HEK293 (cell line): ENCODE results near the gene SERPINB5.

Source experiments
- CTCF ChIA-PET: fragments of 350-600 bp; formaldehyde crosslinking; extraction: SDS; loops from one replicate; lab custom pipeline; 2021; ENCODE audit warnings: antibody characterized with exemption; lab: Yijun Ruan, JAX
- POLR2A ChIA-PET: fragments of 300-600 bp; formaldehyde crosslinking; extraction: SDS; loops from one replicate; lab custom pipeline; 2020; ENCODE audit warnings: antibody characterized with exemption, inconsistent platforms; lab: Yijun Ruan, JAX
- H3K27ac ChIP-seq: fragments of 200-500 bp; sonication (Bioruptor generic); 2 replicates; pipeline ENCODE4 v1.5.1; 2014; ENCODE audit warnings: low read depth, low read length, control low read depth, inconsistent platforms; ENCODE audit errors: extremely low read depth
- H3K36me3 ChIP-seq, 2 experiments: fragments of 200-500 bp in 1 of 2; sonication (Bioruptor generic) in 1 of 2; 1 replicate in 1 of 2; 2 replicates in 1 of 2; pipeline ENCODE4 v1.5.1; 2014 to 2017; ENCODE audit warnings: inconsistent platforms in 2 of 2, low read length in 2 of 2; ENCODE audit not compliant: control insufficient read depth in 2 of 2, insufficient read depth in 1 of 2
- H3K4me1 ChIP-seq: fragments of 200-500 bp; sonication (Bioruptor generic); 2 replicates; pipeline ENCODE4 v1.5.1; 2014; ENCODE audit warnings: mild to moderate bottlenecking, low read length, inconsistent platforms; ENCODE audit not compliant: control insufficient read depth, insufficient read depth
- H3K4me3 ChIP-seq: 2 replicates; pipeline ENCODE4 v1.5.1; 2011; ENCODE audit warnings: low read depth, mild to moderate bottlenecking, control low read depth, low read length, moderate library complexity
- H3K9me3 ChIP-seq: fragments of 200-500 bp; sonication (Bioruptor generic); 2 replicates; pipeline ENCODE4 v1.5.1; 2014; ENCODE audit warnings: low read depth, low read length, inconsistent platforms; ENCODE audit not compliant: control insufficient read depth, insufficient read depth
- BCL11B ChIP-seq: fragments of 450-650 bp; formaldehyde crosslinking; IDR thresholded peaks from 2 replicates; pipeline ENCODE4 v1.5.1; 2016; ENCODE audit warnings: low read depth, missing biosample characterization, missing genetic modification characterization
- GLI2 ChIP-seq: fragments of 450-650 bp; formaldehyde crosslinking; IDR thresholded peaks from 2 replicates; pipeline ENCODE4; 2017; ENCODE audit warnings: missing biosample characterization, missing genetic modification characterization, low read depth, borderline replicate concordance
- GLI4 ChIP-seq: fragments of 450-650 bp; formaldehyde crosslinking; IDR thresholded peaks from 2 replicates; pipeline ENCODE4 v1.5.1; 2016; ENCODE audit warnings: missing biosample characterization, missing genetic modification characterization
- IKZF3 ChIP-seq: fragments of 450-650 bp; IDR thresholded peaks from 2 replicates; pipeline ENCODE4 v1.5.0; 2018; ENCODE audit warnings: missing biosample characterization, mild to moderate bottlenecking, missing genetic modification characterization, moderate library complexity
- KLF10 ChIP-seq: fragments of 450-650 bp; IDR thresholded peaks from 2 replicates; pipeline ENCODE4 v1.5.1; 2018; ENCODE audit warnings: missing biosample characterization, mild to moderate bottlenecking, missing genetic modification characterization
- KLF8 ChIP-seq: fragments of 450-650 bp; formaldehyde crosslinking; IDR thresholded peaks from 2 replicates; pipeline ENCODE4 v1.5.1; 2016; ENCODE audit warnings: missing biosample characterization, missing genetic modification characterization
- WT1 ChIP-seq: fragments of 450-650 bp; formaldehyde crosslinking; IDR thresholded peaks from 2 replicates; pipeline ENCODE4 v1.5.1; 2016; ENCODE audit warnings: missing biosample characterization, missing genetic modification characterization
- ZNF133 ChIP-seq: fragments of 450-650 bp; formaldehyde crosslinking; IDR thresholded peaks from 2 replicates; pipeline ENCODE4 v1.5.1; 2016; ENCODE audit warnings: missing biosample characterization, missing genetic modification characterization
- ZNF239 ChIP-seq: fragments of 450-650 bp; formaldehyde crosslinking; IDR thresholded peaks from 2 replicates; pipeline ENCODE4 v1.5.1; 2016; ENCODE audit warnings: missing biosample characterization, missing genetic modification characterization
- ZNF324 ChIP-seq: fragments of 450-650 bp; formaldehyde crosslinking; IDR thresholded peaks from 2 replicates; pipeline ENCODE4 v1.5.1; 2016; ENCODE audit warnings: missing biosample characterization, missing genetic modification characterization
- ZNF354C ChIP-seq: fragments of 450-650 bp; formaldehyde crosslinking; IDR thresholded peaks from 2 replicates; pipeline ENCODE4 v1.5.1; 2016; ENCODE audit warnings: missing biosample characterization, missing genetic modification characterization, low read depth, borderline replicate concordance
- ZNF404 ChIP-seq: fragments of 450-650 bp; formaldehyde crosslinking; IDR thresholded peaks from 2 replicates; pipeline ENCODE4 v1.5.1; 2017; ENCODE audit warnings: missing biosample characterization, missing genetic modification characterization
- ZNF426 ChIP-seq: fragments of 450-650 bp; formaldehyde crosslinking; IDR thresholded peaks from 2 replicates; pipeline ENCODE4 v1.5.1; 2017; ENCODE audit warnings: missing biosample characterization, missing genetic modification characterization, mild to moderate bottlenecking, inconsistent platforms, moderate library complexity
- ZNF514 ChIP-seq: fragments of 450-650 bp; formaldehyde crosslinking; IDR thresholded peaks from 2 replicates; pipeline ENCODE4 v1.5.1; 2016; ENCODE audit warnings: missing biosample characterization, missing genetic modification characterization
- ZNF558 ChIP-seq: fragments of 450-650 bp; formaldehyde crosslinking; IDR thresholded peaks from 2 replicates; pipeline ENCODE4 v1.5.1; 2016; ENCODE audit warnings: missing biosample characterization, missing genetic modification characterization
- ZNF580 ChIP-seq: fragments of 450-650 bp; formaldehyde crosslinking; IDR thresholded peaks from 2 replicates; pipeline ENCODE4 v1.5.1; 2016; ENCODE audit warnings: missing biosample characterization, missing genetic modification characterization
- ZNF677 ChIP-seq: fragments of 450-650 bp; IDR thresholded peaks from 2 replicates; pipeline ENCODE4 v1.5.0; 2018; ENCODE audit warnings: missing biosample characterization, mild to moderate bottlenecking, missing genetic modification characterization, moderate library complexity
- ZNF792 ChIP-seq: fragments of 450-650 bp; formaldehyde crosslinking; IDR thresholded peaks from 2 replicates; pipeline ENCODE4 v1.5.1; 2016; ENCODE audit warnings: missing biosample characterization, missing genetic modification characterization
- ZXDB ChIP-seq: fragments of 450-650 bp; formaldehyde crosslinking; IDR thresholded peaks from 2 replicates; pipeline ENCODE4 v1.5.1; 2016; ENCODE audit warnings: missing biosample characterization, missing genetic modification characterization
- TF ChIP-seq, protein P1 (sequence below): fragments of 450-650 bp; formaldehyde crosslinking; IDR thresholded peaks from 2 replicates; pipeline ENCODE4 v1.5.0; 2017; ENCODE audit warnings: missing biosample characterization, missing genetic modification characterization, borderline replicate concordance
- TF ChIP-seq, protein P2 (sequence below): fragments of 450-650 bp; formaldehyde crosslinking; IDR thresholded peaks from 2 replicates; pipeline ENCODE4 v1.5.1; 2016; ENCODE audit warnings: missing biosample characterization, missing genetic modification characterization

SERPINB5 gene

DNA sequence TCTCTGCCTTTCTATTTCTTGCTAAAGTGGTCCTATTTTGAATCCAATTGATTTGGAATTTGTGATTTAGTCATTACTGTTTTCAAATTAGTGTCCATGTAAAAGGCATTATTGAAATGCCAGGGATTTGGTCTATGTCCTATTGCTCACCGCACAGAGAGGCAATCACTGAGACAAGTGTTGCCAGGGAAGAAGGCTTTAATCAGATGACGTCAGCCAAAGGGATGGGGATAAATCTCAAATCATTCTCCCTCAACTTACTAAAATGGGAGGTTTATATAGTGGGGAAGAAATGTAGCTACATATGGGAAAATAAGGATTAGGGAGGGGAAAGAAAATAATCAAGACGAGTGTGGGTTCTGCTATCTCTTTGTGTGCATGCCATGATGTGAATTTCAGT, 75.0 kb downstream of the SERPINB5 start:
- Histone ChIP-seq H3K36me3 (no peaks in the 10 kb centered on the region), H3K4me3 (no peak overlapping the region)
- TF ChIP-seq ZNF558 (tag by site-specific recombination): no peak
- no peak for TF ChIP-seq IKZF3 (tag by site-specific recombination)
- TF ChIP-seq BCL11B (tag by site-specific recombination): no peak
- TF ChIP-seq KLF10 (tag by site-specific recombination): no peak
- TF ChIP-seq ZXDB: no peak
- no peak for TF ChIP-seq ZNF354C (tag by site-specific recombination)
- no peak for TF ChIP-seq KLF8 (tag by site-specific recombination)
- no peak for TF ChIP-seq ZNF239
- no peak for TF ChIP-seq ZNF404 (tag by site-specific recombination)
- no peak for TF ChIP-seq ZNF580 (tag by site-specific recombination)
- no peak for TF ChIP-seq ZNF514 (tag by site-specific recombination)
- TF ChIP-seq ZNF792 (tag by site-specific recombination): no peak
- TF ChIP-seq, protein P1, sequence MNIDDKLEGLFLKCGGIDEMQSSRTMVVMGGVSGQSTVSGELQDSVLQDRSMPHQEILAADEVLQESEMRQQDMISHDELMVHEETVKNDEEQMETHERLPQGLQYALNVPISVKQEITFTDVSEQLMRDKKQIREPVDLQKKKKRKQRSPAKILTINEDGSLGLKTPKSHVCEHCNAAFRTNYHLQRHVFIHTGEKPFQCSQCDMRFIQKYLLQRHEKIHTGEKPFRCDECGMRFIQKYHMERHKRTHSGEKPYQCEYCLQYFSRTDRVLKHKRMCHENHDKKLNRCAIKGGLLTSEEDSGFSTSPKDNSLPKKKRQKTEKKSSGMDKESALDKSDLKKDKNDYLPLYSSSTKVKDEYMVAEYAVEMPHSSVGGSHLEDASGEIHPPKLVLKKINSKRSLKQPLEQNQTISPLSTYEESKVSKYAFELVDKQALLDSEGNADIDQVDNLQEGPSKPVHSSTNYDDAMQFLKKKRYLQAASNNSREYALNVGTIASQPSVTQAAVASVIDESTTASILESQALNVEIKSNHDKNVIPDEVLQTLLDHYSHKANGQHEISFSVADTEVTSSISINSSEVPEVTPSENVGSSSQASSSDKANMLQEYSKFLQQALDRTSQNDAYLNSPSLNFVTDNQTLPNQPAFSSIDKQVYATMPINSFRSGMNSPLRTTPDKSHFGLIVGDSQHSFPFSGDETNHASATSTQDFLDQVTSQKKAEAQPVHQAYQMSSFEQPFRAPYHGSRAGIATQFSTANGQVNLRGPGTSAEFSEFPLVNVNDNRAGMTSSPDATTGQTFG (tag by site-specific recombination): no peak
- no peak for TF ChIP-seq GLI4 (tag by site-specific recombination)
- TF ChIP-seq, all 188 proteins: peak for 0
- POLR2A ChIA-PET: no interaction called here
- Histone ChIP-seq H3K4me1 (no peaks in the 10 kb centered on the region), H3K9me3 (no peaks in the 10 kb centered on the region), H3K27ac (no peak overlapping the region)
- CTCF ChIA-PET: interaction anchor here (0.6 to 2.8 kb wide), 3 partner anchors 7 to 34 kb away, joined by 3 to 21 read pairs (median 5); no protein-coding TSS in a partner anchor

DNA sequence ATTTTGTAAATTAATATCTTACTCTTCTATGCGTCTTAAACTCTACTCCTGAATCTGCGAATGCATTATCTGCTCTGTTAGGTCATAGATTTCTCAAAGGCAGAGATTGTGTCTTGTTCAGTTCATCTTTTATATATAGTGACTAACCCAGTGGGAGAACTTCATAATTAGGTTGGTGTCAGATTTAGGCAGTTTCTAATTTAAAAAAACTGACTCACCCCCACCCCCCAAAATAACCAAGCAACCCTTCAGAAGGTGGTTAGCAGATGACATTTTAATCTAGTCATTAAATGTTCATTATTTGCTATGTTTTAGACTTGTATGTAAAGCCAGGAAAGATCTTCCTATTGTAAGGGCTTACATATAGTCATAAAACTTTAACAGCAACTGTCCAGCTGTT, 75.8 kb downstream of the SERPINB5 start:
- Histone ChIP-seq H3K9me3 (no peaks in the 10 kb centered on the region), H3K4me1 (no peaks in the 10 kb centered on the region), H3K36me3 (no peaks in the 10 kb centered on the region), H3K4me3 (no peak overlapping the region), H3K27ac (no peak overlapping the region)
- ChIA-PET POLR2A (no interaction called here), CTCF (interaction anchor here (1.5 to 2.8 kb wide), 2 partner anchors 25 to 35 kb away, joined by 5 to 21 read pairs; no protein-coding TSS in a partner anchor)
- no peak for TF ChIP-seq ZNF324
- TF ChIP-seq WT1 (tag by site-specific recombination): no peak
- TF ChIP-seq GLI2 (tag by site-specific recombination): no peak
- TF ChIP-seq, protein P2, sequence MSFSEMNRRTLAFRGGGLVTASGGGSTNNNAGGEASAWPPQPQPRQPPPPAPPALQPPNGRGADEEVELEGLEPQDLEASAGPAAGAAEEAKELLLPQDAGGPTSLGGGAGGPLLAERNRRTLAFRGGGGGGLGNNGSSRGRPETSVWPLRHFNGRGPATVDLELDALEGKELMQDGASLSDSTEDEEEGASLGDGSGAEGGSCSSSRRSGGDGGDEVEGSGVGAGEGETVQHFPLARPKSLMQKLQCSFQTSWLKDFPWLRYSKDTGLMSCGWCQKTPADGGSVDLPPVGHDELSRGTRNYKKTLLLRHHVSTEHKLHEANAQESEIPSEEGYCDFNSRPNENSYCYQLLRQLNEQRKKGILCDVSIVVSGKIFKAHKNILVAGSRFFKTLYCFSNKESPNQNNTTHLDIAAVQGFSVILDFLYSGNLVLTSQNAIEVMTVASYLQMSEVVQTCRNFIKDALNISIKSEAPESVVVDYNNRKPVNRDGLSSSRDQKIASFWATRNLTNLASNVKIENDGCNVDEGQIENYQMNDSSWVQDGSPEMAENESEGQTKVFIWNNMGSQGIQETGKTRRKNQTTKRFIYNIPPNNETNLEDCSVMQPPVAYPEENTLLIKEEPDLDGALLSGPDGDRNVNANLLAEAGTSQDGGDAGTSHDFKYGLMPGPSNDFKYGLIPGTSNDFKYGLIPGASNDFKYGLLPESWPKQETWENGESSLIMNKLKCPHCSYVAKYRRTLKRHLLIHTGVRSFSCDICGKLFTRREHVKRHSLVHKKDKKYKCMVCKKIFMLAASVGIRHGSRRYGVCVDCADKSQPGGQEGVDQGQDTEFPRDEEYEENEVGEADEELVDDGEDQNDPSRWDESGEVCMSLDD (tag by site-specific recombination): no peak
- TF ChIP-seq ZNF426 (tag by site-specific recombination): no peak
- TF ChIP-seq ZNF677 (tag by site-specific recombination): no peak
- no peak for TF ChIP-seq ZNF133 (tag by site-specific recombination)
